Adrenal gland (tissue), 5 donors: ENCODE data around the gene PROSER2.

Source experiments
- CTCF ChIP-seq, 6 experiments: fragments of 450-650 bp in 4 of 6; fragments of 200-600 bp in 2 of 6; sonication (generic) in 1 of 6; IDR thresholded peaks; 1 replicate in 5 of 6; 2 replicates in 1 of 6; pipeline versions ENCODE4 v1.5.1 to v1.8.0; 2016 to 2021; ENCODE audit warnings: antibody characterized with exemption in 6 of 6, mild to moderate bottlenecking in 2 of 6, moderate library complexity in 1 of 6
- POLR2A ChIP-seq, 2 donors: fragments of 450-650 bp; IDR thresholded peaks; one replicate each; pipeline ENCODE4 v1.6.1; 2017; ENCODE audit warnings: antibody characterized with exemption in 2 of 2, mild to moderate bottlenecking in 2 of 2, moderate library complexity in 1 of 2
- donor health status: DM: no; HTN: no; CAD: no.

GRCh38 chr10:11841375-11841774 is 18.2 kb downstream of the PROSER2 start:
- TF ChIP-seq CTCF (IDR thresholded peaks at IDR 0.05), result no peak
- TF ChIP-seq POLR2A (IDR thresholded peaks at IDR 0.05), result no peak
